Ovary (tissue), 9 donors: ENCODE measurements around the gene ARHGEF11. TPM values are rescaled to one million over a fixed set of nuclear protein-coding genes. Genes with fewer than 3 reads are reported as not detected.

Experiments
- DNase-seq, 5 donors: peaks; one replicate each; pipeline ENCODE4 v3.0.0-alpha.2; 2019 to 2020
- H3K27ac ChIP-seq, 2 donors: fragments of 200-600 bp; one replicate each; pipeline versions ENCODE4 v1.5.1 to v1.8.0; 2019 to 2022
- H3K27me3 ChIP-seq: fragments of 200-600 bp; one replicate; pipeline ENCODE4 v1.8.0; 2022
- H3K36me3 ChIP-seq: fragments of 200-600 bp; sonication (generic); one replicate; pipeline ENCODE4 v1.5.1; 2019
- H3K4me1 ChIP-seq: one replicate; pipeline ENCODE4 v1.8.1; 2013; ENCODE audit warnings: mild to moderate bottlenecking, moderate library complexity; ENCODE audit not compliant: insufficient read depth
- H3K4me3 ChIP-seq: fragments of 200-600 bp; sonication (generic); one replicate; pipeline ENCODE4 v1.5.1; 2017
- H3K9me3 ChIP-seq, 2 donors: fragments of 200-600 bp in 1 of 2; sonication (generic) in 1 of 2; one replicate each; pipeline versions ENCODE4 v1.5.1 to v1.8.1; 2013 to 2019; ENCODE audit warnings: mild to moderate bottlenecking in 1 of 2, moderate library complexity in 1 of 2
- CTCF ChIP-seq, 3 donors: fragments of 450-650 bp in 2 of 3; fragments of 200-600 bp in 1 of 3; IDR thresholded peaks; one replicate each; pipeline versions ENCODE4 v1.5.1 to v1.8.0; 2016 to 2022; ENCODE audit warnings: antibody characterized with exemption in 3 of 3, mild to moderate bottlenecking in 1 of 3
- EP300 ChIP-seq: sonication (generic); formaldehyde crosslinking; IDR thresholded peaks from one replicate; pipeline ENCODE4 v1.6.1; 2017; ENCODE audit warnings: antibody characterized with exemption
- POLR2A ChIP-seq: fragments of 450-650 bp; IDR thresholded peaks from one replicate; pipeline ENCODE4 v1.6.1; 2017; ENCODE audit warnings: antibody characterized with exemption, mild to moderate bottlenecking, moderate library complexity
- WGBS, 3 donors: extraction: QIAGEN DNeasy Blood & Tissue Kit in 1 of 3; methylation state at CpG; one replicate each; pipeline versions ENCODE4 v1.1.5 to v1.1.7; 2013 to 2017; 5-methylcytosine and 5-hydroxymethylcytosine counted together
- intact Hi-C, 4 donors: fragments of 100-400 bp; cut with DNase I; formaldehyde crosslinking; loops; one replicate each; pipeline versions ENCODE4 v1.11.0 to v1.15.1; 2022 to 2023
- polyA plus RNA-seq, 2 donors: library from polyadenylated mRNA; stranded (reverse); fragments of 200-250 nt in 1 of 2; fragments of 350-450 nt in 1 of 2; fragmentation: Illumina TruSeq in 1 of 2; extraction: RNeasy Lipid Tissue Mini Kit (QIAGEN cat#74804) in 1 of 2; gene quantifications; one replicate each; pipeline ENCODE4 v1.2.3, GENCODE V29; 2013 to 2014
- total RNA-seq, 7 donors: library from RNA; depleted of rRNA in 2 of 7; stranded (reverse); fragments of >200 nt in 2 of 7; fragmentation: NEBNext Ultra II Directional in 3 of 7; extraction: Animal tissue kit (Norgen Biotek cat#: 25700) in 3 of 7; gene quantifications; one replicate each; pipeline versions ENCODE4 v1.1.0 to v1.2.4, GENCODE V29; 2016 to 2023
- donor health status: DM: no; HTN: no; CAD: no; lungs with moderate emphysema.
- donor health status: DM: no; HTN: no; CAD: no.
- donor health status: Bipolar disorder and iron deficiency.
- donor health status: DM: yes; HTN: yes; CAD: no.
- donor health status: DM: no; HTN: no; CAD: no.
- donor health status: DM: yes; HTN: yes; CAD: no.

ARHGEF11 gene
- total and polyA plus RNA-seq, 9 donors: 14.3 to 43.9 (median 26.8) TPM

- DNase-seq: no peak
- Histone ChIP-seq H3K4me3 (no peak overlapping the region), H3K27ac (no peak overlapping the region), H3K27me3 (no peaks in the 10 kb centered on the region), H3K36me3 (no peaks in the 10 kb centered on the region), H3K4me1 (no peaks in the 10 kb centered on the region), H3K9me3 (no peaks in the 10 kb centered on the region)
- 39 to 51% (median 48%) methylated on average over 2 of the region's 2 CpGs for WGBS, 3 donors
- intact Hi-C loops: no loop called here
- no peak for TF ChIP-seq POLR2A
- no peak for TF ChIP-seq CTCF (IDR thresholded peaks at IDR 0.05)
- TF ChIP-seq EP300: no peak
Observed at GRCh38 chr1:157050836-157051235, 5.3 kb upstream of the ARHGEF11 start.

- peaks cover 20% of the 10 kb centered on the region for H3K4me1 ChIP-seq
- DNase-seq: no peak
- intact Hi-C loops: no loop called here
- H3K27me3 ChIP-seq: no peaks in the 10 kb centered on the region
- H3K4me3 ChIP-seq: no peak overlapping the region
- TF ChIP-seq EP300 (no peak), CTCF (IDR thresholded peaks at IDR 0.05) (no peak), POLR2A (no peak)
- WGBS, 3 donors: 54 to 64% (median 62%) methylated on average over 2 of the region's 2 CpGs
- H3K9me3 ChIP-seq: no peaks in the 10 kb centered on the region
- H3K36me3 ChIP-seq: no peaks in the 10 kb centered on the region
- H3K27ac ChIP-seq: no peak overlapping the region
Observed at GRCh38 chr1:157047062-157047410, 1.5 kb upstream of the ARHGEF11 start.

- intact Hi-C loops: no loop called here
- peak overlapping the region; percentile 46 for H3K4me3 ChIP-seq
- no peak for TF ChIP-seq EP300
- no peak for TF ChIP-seq POLR2A
- TF ChIP-seq CTCF (IDR thresholded peaks at IDR 0.05): no peak
- no peaks in the 10 kb centered on the region for H3K27me3 ChIP-seq
- WGBS, 3 donors: 11 to 17% (median 12%) methylated on average over 6 of the region's 6 CpGs
- DNase-seq: no peak
- no peaks in the 10 kb centered on the region for H3K9me3 ChIP-seq
- H3K36me3 ChIP-seq: no peaks in the 10 kb centered on the region
- H3K4me1 ChIP-seq: peaks cover 25% of the 10 kb centered on the region
- H3K27ac ChIP-seq: no peak overlapping the region
Observed at GRCh38 chr1:157044326-157044725, 1.2 kb downstream of the ARHGEF11 start.

DNA sequence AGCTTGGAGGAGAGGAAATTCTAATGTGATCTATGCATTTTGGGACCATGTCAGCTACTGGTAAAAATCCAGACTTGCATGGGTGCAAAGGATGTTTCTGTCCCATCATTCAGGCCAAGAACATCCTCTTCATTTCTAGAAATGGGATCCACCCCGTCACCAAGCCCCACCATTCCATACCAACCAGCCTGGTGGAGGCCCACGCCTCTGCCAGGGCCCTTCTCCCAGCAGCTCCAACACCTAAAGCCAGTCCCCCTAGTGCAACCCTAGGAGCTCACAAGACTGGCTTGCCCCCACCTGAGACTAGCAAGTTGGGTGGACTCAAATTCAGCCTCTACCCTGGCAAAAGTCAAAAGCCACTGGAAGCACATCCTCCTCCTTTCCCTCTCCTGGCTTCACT is 1.9 kb downstream of the ARHGEF11 start:
- H3K4me1 ChIP-seq: peaks cover 26% of the 10 kb centered on the region
- no peak for DNase-seq
- TF ChIP-seq CTCF (IDR thresholded peaks at IDR 0.05) (no peak), EP300 (no peak), POLR2A (no peak)
- H3K36me3 ChIP-seq: no peaks in the 10 kb centered on the region
- WGBS, 3 donors: 59 to 74% (median 68%) methylated on average over 2 of the region's 2 CpGs
- intact Hi-C loops: no loop called here
- no peak overlapping the region for H3K4me3 ChIP-seq
- H3K27ac ChIP-seq: no peak overlapping the region
- no peaks in the 10 kb centered on the region for H3K27me3 ChIP-seq
- H3K9me3 ChIP-seq: no peaks in the 10 kb centered on the region

DNA sequence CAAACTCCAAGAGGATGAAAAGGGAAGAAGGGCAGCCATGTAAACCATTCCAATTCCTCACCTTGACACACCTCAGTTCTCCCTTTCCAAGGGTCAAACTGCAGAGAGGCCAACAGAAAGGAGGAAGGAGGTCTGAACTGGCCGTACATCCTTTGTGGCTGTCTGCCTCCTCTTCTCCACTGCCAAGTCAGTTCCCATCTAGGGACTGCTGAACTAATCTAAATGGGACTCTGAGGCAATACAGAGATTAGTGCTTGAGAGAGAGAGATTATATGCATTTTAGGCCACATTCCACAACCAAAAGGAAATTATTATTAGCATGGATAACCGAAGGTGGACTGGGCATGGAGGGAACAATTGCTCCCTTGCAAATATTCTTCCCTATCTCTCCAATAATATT is 2.7 kb downstream of the ARHGEF11 start:
- peaks cover 27% of the 10 kb centered on the region for H3K4me1 ChIP-seq
- no peaks in the 10 kb centered on the region for H3K36me3 ChIP-seq
- intact Hi-C loops: no loop called here
- H3K4me3 ChIP-seq: no peak overlapping the region
- TF ChIP-seq POLR2A (no peak), EP300 (no peak), CTCF (IDR thresholded peaks at IDR 0.05) (no peak)
- no peak for DNase-seq
- H3K9me3 ChIP-seq: no peaks in the 10 kb centered on the region
- no peak overlapping the region for H3K27ac ChIP-seq
- no peaks in the 10 kb centered on the region for H3K27me3 ChIP-seq
- WGBS, 3 donors: 10 to 20% (median 18%) methylated on average over 2 of the region's 2 CpGs
